K562 (cell line): ENCODE data around the gene GNG7. TPM values are rescaled to one million over a fixed set of nuclear protein-coding genes. Genes with fewer than 3 reads are reported as not detected.

Experiments
- ATAC-seq: fragments of 200-7000 bp; cut with Tn5 transposase; 3 replicates; pipeline ENCODE4 v1.9.1; 2020; ENCODE audit warnings: moderate library complexity
- BruUV-seq: library from RNA; stranded (reverse); fragments of 400-500 nt; replicated peaks from 2 replicates; lab custom pipeline; 2021; lab: Mats Ljungman, UMichigan
- CTCF ChIA-PET: fragments of 300-600 bp; formaldehyde crosslinking; extraction: SDS; loops from one replicate; lab custom pipeline; 2021; ENCODE audit warnings: low intra/inter-chr PET ratio; lab: Yijun Ruan, JAX
- POLR2A ChIA-PET: fragments of 300-600, 350-650 bp; sonication (Branson Sonifier 250); formaldehyde crosslinking; extraction: SDS; loops from one replicate; lab custom pipeline; 2021; ENCODE audit warnings: antibody characterized with exemption, inconsistent platforms; lab: Yijun Ruan, JAX
- DNase-seq, 4 experiments: peaks; one replicate each; pipeline versions ENCODE4 v3.0.0 to v3.0.0-alpha.2; 2011 to 2018; ENCODE audit warnings: low spot score in 3 of 4, mixed read lengths in 3 of 4; ENCODE audit errors: extremely low read depth in 1 of 4
- FAIRE-seq: peaks from 2 replicates; lab custom pipeline; 2011; peaks lifted over from hg19 to GRCh38; lab: Jason Lieb, UNC
- H2AFZ ChIP-seq: 2 replicates; pipeline ENCODE4 v1.6.0; 2011; ENCODE audit warnings: low read depth, low read length, control low read depth, inconsistent platforms
- H3K27ac ChIP-seq: fragments of 200-600 bp; 3 replicates; pipeline ENCODE4 v1.8.0; 2011; ENCODE audit warnings: low read depth, mild to moderate bottlenecking, control low read depth, inconsistent platforms, low read length, moderate library complexity, mixed read lengths; ENCODE audit errors: extremely low read depth
- H3K27me3 ChIP-seq, 2 experiments: fragments of 300-600 bp in 1 of 2; 2 replicates in 1 of 2; 3 replicates in 1 of 2; pipeline versions ENCODE4 v1.6.0 to v1.8.0; 2011; ENCODE audit warnings: inconsistent platforms in 2 of 2, low read length in 2 of 2, mild to moderate bottlenecking in 1 of 2, mixed read lengths in 1 of 2, moderate library complexity in 1 of 2; ENCODE audit not compliant: control insufficient read depth in 2 of 2, insufficient read depth in 2 of 2
- H3K36me3 ChIP-seq: fragments of 300-600 bp; 3 replicates; pipeline ENCODE4 v1.8.0; 2011; ENCODE audit warnings: mild to moderate bottlenecking, low read length, inconsistent platforms; ENCODE audit not compliant: control insufficient read depth, insufficient read depth
- H3K4me1 ChIP-seq, 2 experiments: fragments of 200-600 bp in 1 of 2; replicated peaks in 1 of 2; 2 replicates in 1 of 2; 3 replicates in 1 of 2; pipeline versions ENCODE4 v1.5.1 to v1.8.0; 2011; ENCODE audit warnings: inconsistent platforms in 2 of 2, low read length in 2 of 2, mild to moderate bottlenecking in 1 of 2, mixed read lengths in 1 of 2, moderate library complexity in 1 of 2; ENCODE audit not compliant: control insufficient read depth in 2 of 2, insufficient read depth in 2 of 2
- H3K4me2 ChIP-seq: 2 replicates; pipeline ENCODE4 v1.6.1; 2011; ENCODE audit warnings: low read length, control low read depth, inconsistent platforms, mixed read lengths; ENCODE audit not compliant: insufficient read depth
- H3K4me3 ChIP-seq: fragments of 200-600 bp; sonication (generic), shearing (Covaris generic); 2 replicates; pipeline ENCODE4 v1.5.1; 2016; ENCODE audit warnings: control low read depth, inconsistent platforms
- H3K79me2 ChIP-seq: fragments of 200-600 bp; 3 replicates; pipeline ENCODE4 v1.8.0; 2011; ENCODE audit warnings: low read length, inconsistent platforms; ENCODE audit not compliant: control insufficient read depth, insufficient read depth
- H3K9ac ChIP-seq, 2 experiments: 2 replicates each; pipeline versions ENCODE4 v1.6.0 to v1.6.1; 2011; ENCODE audit warnings: low read depth in 2 of 2, low read length in 2 of 2, control low read depth in 1 of 2, inconsistent platforms in 1 of 2, mild to moderate bottlenecking in 1 of 2, mixed read lengths in 1 of 2; ENCODE audit not compliant: insufficient read depth in 1 of 2
- H3K9me1 ChIP-seq: one replicate; pipeline ENCODE4 v1.6.0; 2011; ENCODE audit warnings: inconsistent platforms, mild to moderate bottlenecking, low read length, moderate library complexity; ENCODE audit not compliant: control insufficient read depth, insufficient read depth
- H3K9me3 ChIP-seq: replicated peaks from 2 replicates; pipeline ENCODE4 v1.5.1; 2011; ENCODE audit warnings: low read depth, low read length, inconsistent platforms; ENCODE audit not compliant: control insufficient read depth, insufficient read depth
- H4K20me1 ChIP-seq: replicated peaks from 2 replicates; pipeline ENCODE4 v1.6.1; 2011; ENCODE audit warnings: low read length, inconsistent platforms, mixed read lengths; ENCODE audit not compliant: control insufficient read depth, insufficient read depth
- BCOR ChIP-seq: fragments of 450-650 bp; IDR thresholded peaks from 2 replicates; pipeline ENCODE4 v1.6.1; 2016
- KDM1A ChIP-seq, 2 experiments: fragments of 450-650 bp; IDR thresholded peaks; 2 replicates each; pipeline ENCODE4 v1.6.1; 2016; ENCODE audit warnings: mild to moderate bottlenecking in 2 of 2
- RBM34 ChIP-seq: fragments of 200-400 bp; formaldehyde crosslinking; IDR thresholded peaks from 2 replicates; pipeline ENCODE4 v1.6.1; 2018; ENCODE audit warnings: low read length, borderline replicate concordance; ENCODE audit not compliant: insufficient read depth
- SAFB2 ChIP-seq: fragments of 200-400 bp; formaldehyde crosslinking; IDR thresholded peaks from 2 replicates; pipeline ENCODE4 v1.6.1; 2018; ENCODE audit warnings: borderline replicate concordance, low read length, low read depth, moderate library complexity; ENCODE audit not compliant: severe bottlenecking
- ZKSCAN1 ChIP-seq: fragments of 150-350 bp; IDR thresholded peaks from 2 replicates; pipeline ENCODE4 v1.6.1; 2016; ENCODE audit warnings: low read depth, low read length
- ZNF121 ChIP-seq: sonication (generic); formaldehyde crosslinking; conservative IDR thresholded peaks from 2 replicates; pipeline ENCODE4 v1.8.0; 2022; ENCODE audit warnings: missing genetic modification reagents
- ZNF184 ChIP-seq: sonication (generic); formaldehyde crosslinking; IDR thresholded peaks from 2 replicates; pipeline ENCODE4 v1.5.0; 2020; ENCODE audit warnings: missing genetic modification reagents
- ZNF431 ChIP-seq: sonication (generic); formaldehyde crosslinking; IDR thresholded peaks from 2 replicates; pipeline ENCODE4 v1.8.0; 2022; ENCODE audit warnings: mild to moderate bottlenecking, missing genetic modification reagents
- ZNF764 ChIP-seq: fragments of 250-450 bp; sonication (Bioruptor Pico); IDR thresholded peaks from 2 replicates; pipeline ENCODE4 v1.4.0; 2020; ENCODE audit warnings: low read depth, mild to moderate bottlenecking, moderate library complexity
- WGBS: fragments of 100-300 bp; shearing (Covaris generic); methylation state at CpG from one replicate; pipeline ENCODE4 v1.1.6; 2016; ENCODE audit warnings: low coverage, mixed read lengths; ENCODE audit not compliant: insufficient coverage; ENCODE audit errors: missing lambda C conversion rate; 5-methylcytosine and 5-hydroxymethylcytosine counted together
- in situ Hi-C: fragments of 300-500 bp; cut with MboI; formaldehyde crosslinking; loops from 4 replicates; pipeline ENCODE4 v1.15.0; 2018; ENCODE audit warnings: inconsistent platforms, mixed read lengths
- intact Hi-C: fragments of 100-400 bp; cut with micrococcal nuclease; formaldehyde crosslinking; loops from 2 replicates; pipeline ENCODE4 v1.14.2; 2022
- polyA plus RNA-seq, 8 experiments: library from polyadenylated mRNA; depleted of rRNA in 4 of 8; stranded (reverse) in 5 of 8; unstranded in 3 of 8; fragments of >200 nt; fragmentation: Nextera tagmentation in 2 of 8; fragmentation: Illumina TruSeq in 1 of 8; extraction: Ambion mirVana in 2 of 8; extraction: Trizol in 1 of 8; gene quantifications; 2 replicates each; pipeline versions ENCODE4 v1.2.1 to v1.2.3, GENCODE V29; 2011 to 2014; ENCODE audit warnings: inconsistent platforms in 1 of 8, missing spikeins in 1 of 8
- total RNA-seq, 7 experiments: library from RNA; depleted of rRNA in 6 of 7; stranded (reverse); fragments of >200 nt in 6 of 7; fragmentation: Illumina TruSeq in 2 of 7; extraction: Trizol in 2 of 7; gene quantifications; 2 replicates each; pipeline versions ENCODE4 v1.2.1 to v1.2.3, GENCODE V29; 2011 to 2021; ENCODE audit warnings: low replicate concordance in 1 of 7
- TF ChIP-seq, protein P1 (sequence below): fragments of 250-450 bp; sonication (Bioruptor Pico); IDR thresholded peaks from 2 replicates; pipeline ENCODE4 v1.4.0; 2020
- TF ChIP-seq, protein P2 (sequence below): sonication (generic); formaldehyde crosslinking; IDR thresholded peaks from 2 replicates; pipeline ENCODE4 v1.8.0; 2023; ENCODE audit warnings: mild to moderate bottlenecking, missing genetic modification reagents

GNG7 gene
- total and polyA plus RNA-seq, 9 of the 15 experiments (the other 6 are each of a cell fraction or from before 2014, with no cell fraction given): 0.01 to 0.20 (median 0.06) TPM; not detected in 1

GRCh38 chr19:2711172-2711874 lies 8.8 kb upstream of the GNG7 start (continued):
- TF ChIP-seq, protein P1, sequence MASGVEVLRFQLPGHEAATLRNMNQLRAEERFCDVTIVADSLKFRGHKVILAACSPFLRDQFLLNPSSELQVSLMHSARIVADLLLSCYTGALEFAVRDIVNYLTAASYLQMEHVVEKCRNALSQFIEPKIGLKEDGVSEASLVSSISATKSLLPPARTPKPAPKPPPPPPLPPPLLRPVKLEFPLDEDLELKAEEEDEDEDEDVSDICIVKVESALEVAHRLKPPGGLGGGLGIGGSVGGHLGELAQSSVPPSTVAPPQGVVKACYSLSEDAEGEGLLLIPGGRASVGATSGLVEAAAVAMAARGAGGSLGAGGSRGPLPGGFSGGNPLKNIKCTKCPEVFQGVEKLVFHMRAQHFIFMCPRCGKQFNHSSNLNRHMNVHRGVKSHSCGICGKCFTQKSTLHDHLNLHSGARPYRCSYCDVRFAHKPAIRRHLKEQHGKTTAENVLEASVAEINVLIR (CRISPR knock-in tag): peak; percentile 47; the same call in 1 of the 2 replicates
- TF ChIP-seq KDM1A (IDR thresholded peaks at IDR 0.05): no peak
- TF ChIP-seq, protein P2, sequence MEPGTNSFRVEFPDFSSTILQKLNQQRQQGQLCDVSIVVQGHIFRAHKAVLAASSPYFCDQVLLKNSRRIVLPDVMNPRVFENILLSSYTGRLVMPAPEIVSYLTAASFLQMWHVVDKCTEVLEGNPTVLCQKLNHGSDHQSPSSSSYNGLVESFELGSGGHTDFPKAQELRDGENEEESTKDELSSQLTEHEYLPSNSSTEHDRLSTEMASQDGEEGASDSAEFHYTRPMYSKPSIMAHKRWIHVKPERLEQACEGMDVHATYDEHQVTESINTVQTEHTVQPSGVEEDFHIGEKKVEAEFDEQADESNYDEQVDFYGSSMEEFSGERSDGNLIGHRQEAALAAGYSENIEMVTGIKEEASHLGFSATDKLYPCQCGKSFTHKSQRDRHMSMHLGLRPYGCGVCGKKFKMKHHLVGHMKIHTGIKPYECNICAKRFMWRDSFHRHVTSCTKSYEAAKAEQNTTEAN (CRISPR knock-in tag): no peak
- no peak for TF ChIP-seq ZNF431
- TF ChIP-seq ZKSCAN1: no peak
- no peak for TF ChIP-seq ZNF764 (CRISPR knock-in tag)
- TF ChIP-seq RBM34: no peak

GRCh38 chr19:2706251-2706650 lies 3.8 kb upstream of the GNG7 start:
- WGBS: 25% methylated on average over 5 of the region's 5 CpGs
- in situ Hi-C loops: no loop called here

More at GRCh38 chr19:2706251-2706650, 3.8 kb upstream of the GNG7 start:
- H3K27ac ChIP-seq: no peak overlapping the region
- ChIA-PET CTCF (no interaction called here), POLR2A (interaction anchor here (1.3 to 1.5 kb wide), 2 partner anchors 11 to 33 kb away, joined by 5 read pairs; no protein-coding TSS in a partner anchor)
- H3K4me2 ChIP-seq: no peak overlapping the region
- no peak overlapping the region for H2AFZ ChIP-seq
- no peaks in the 10 kb centered on the region for H4K20me1 ChIP-seq
- no peaks in the 10 kb centered on the region for H3K9me3 ChIP-seq
- H3K4me1 ChIP-seq: peaks cover 0 to 8% of the 10 kb centered on the region in 2 experiments; a peak in 3 of 5 replicates
- DNase-seq (no peak), ATAC-seq (no peak), FAIRE-seq (no peak)
- no peak overlapping the region for H3K4me3 ChIP-seq
- no TSS peak for BruUV-seq
- no peak for TF ChIP-seq SAFB2
- TF ChIP-seq ZNF121 (CRISPR knock-in tag): peak; percentile 92
- no peak for TF ChIP-seq ZNF184 (CRISPR knock-in tag)
- TF ChIP-seq BCOR: peak; percentile 68
- H3K9me1 ChIP-seq: no peaks in the 10 kb centered on the region
- no peaks in the 10 kb centered on the region for H3K36me3 ChIP-seq
- H3K27me3 ChIP-seq: peaks cover 9 to 20% of the 10 kb centered on the region in 2 experiments; a peak in 4 of 5 replicates
- no peaks in the 10 kb centered on the region for H3K79me2 ChIP-seq
- intact Hi-C loops: no loop called here
- no peak overlapping the region for H3K9ac ChIP-seq
